Astrocyte of the hippocampus (primary cell): Measurements from ENCODE around the gene HIVEP3.
A peak's percentile ranks its signal among the peaks of the same experiment; 100 is the strongest.
"Not testable (repeated sequence)": the region's sequence is repeated elsewhere in the genome, so short reads cannot be mapped to it uniquely, and the experiment has no call there.

Source experiments
- DNase-seq: peaks from one replicate; pipeline ENCODE4 v3.0.0; 2011; ENCODE audit warnings: low read depth, low spot score

HIVEP3 gene

DNA sequence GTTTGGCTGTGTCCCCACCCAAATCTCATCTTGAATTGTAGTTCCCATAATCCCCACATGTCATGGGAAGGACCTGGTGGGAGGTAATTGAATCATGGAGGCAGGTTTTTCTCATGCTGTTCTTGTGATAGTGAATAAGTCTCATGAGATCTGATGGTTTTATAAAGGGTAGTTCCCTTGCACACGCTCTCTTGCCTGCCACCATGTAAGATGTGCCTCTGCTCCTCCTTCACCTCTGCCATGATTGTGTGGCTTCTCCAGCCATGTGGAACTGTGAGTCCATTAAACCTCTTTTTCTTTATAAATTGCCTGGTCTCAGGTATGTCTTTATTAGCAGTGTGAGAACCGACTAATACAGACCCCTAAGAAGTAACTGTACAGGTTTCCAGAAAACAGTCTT, 2.5 kb upstream of the HIVEP3 start:
- DNase-seq = not testable (repeated sequence)

DNA sequence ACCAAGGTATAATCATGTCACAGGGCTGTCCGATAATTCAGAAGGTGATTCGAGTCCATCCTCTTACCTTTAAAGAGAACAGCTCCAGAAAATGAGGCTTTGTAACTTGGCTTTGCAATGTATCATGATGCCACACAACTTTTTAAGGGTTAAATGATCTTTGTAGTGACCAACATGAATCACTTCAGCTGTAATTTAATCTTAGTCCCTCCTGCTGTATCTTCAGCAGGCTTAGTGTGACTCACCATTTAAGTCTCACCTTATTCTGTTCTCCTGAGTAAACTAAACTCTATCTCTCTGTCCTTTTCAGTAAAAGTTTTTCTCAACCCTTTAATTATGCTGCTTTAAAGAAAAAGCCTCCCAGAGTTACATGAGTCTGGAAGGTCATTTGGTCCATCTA, 1.9 kb upstream of the HIVEP3 start:
- DNase-seq = no peak

DNA sequence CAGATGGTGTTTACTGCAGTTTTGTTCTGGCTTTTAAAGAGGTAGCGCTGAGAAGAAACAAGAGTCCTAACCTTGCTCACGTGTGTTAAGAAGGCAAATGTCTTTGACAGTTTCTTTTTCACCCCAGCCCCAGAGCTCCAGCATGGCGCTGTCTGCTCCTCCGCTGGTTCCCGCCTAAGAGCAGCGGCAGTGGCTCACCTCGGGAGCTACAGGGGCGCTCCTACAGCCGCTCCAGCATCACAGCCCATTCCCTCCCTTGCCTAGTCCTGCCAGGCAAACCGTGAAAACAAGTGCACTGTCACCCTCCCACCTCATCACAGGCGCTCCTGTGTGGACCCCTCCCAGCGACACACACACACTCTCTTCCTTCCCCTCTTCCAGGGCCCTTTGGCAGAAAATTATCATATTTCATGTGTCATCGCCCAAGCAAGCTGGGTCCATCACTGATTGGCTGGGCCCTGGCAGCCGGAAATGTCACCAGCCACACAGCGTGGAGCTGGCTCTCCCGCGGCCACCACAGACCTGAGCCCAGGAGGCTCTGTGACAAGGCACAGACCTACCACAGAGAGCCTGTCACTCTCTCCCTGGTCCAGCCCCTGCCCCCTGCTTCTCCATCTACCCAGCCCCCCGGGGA, 1.2 kb upstream of the HIVEP3 start:
- peak; percentile 77 for DNase-seq

DNA sequence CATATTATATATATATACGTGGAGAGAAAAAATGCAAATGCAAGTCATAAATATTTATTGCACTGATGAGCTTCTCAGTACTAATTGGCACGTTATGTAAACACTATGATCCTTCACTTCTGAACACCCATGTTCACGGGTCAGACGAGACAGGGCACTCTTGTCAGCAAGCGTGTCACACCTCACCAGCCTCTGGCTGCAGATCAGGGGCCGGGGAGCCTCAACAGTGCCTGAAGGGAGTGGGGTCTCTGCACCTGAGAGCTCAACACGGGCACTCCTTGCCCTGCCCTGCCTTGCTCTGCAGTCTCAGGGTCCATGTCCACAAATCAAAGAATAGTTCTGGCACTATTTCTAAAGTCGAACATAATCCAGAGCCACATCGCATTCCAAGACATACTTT, 409 bp upstream of the HIVEP3 start:
- no peak for DNase-seq

DNA sequence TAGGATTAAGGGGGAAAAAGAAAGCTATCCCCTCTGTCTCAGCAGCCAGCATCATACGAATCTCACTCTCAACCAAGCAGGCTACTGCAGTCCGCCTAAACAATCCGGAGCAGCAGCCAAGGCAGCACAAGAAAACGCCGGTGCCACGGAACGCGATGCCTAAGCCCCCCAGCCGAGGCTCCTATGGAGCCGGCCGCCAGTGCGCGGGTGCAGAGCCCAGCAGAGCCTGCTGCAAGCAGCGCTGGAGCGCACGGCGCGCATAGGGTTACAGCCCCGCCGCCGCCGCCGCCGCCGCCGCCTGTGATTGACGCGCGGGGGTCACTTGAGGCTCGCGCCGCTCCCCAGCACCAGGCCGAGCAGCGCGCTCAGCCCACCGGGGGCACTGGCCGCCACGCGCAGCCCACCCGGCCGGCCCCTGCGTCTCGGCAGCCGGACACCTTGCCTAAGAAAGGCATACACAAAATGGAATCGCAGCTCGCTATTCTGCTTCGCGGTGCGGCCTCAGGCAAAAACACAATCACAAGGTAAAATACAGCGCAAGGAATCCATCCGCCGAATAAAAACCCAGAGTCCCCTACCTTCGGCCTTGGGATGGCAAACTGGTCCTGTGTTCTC, 780 bp downstream of the HIVEP3 start:
- peak; percentile 77 for DNase-seq

DNA sequence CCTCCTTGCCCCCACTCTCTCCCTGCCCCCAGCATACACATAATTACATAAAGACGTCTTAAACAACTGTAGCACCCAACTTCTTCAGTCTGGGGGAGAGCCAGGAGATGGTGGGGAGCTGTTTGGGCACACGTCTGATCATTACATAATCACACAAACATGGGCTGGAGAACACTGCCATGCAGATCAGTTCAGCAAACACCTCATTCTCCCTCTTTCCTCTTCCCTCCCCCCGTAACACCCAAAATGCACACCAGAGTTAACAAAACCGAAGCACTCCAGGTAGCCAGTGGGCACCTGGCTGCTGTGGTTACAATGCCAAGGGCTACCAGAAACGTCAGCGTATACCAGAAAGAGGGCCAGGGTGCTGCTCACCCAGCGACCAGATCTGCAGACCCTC, 1.6 kb downstream of the HIVEP3 start:
- DNase-seq = no peak

DNA sequence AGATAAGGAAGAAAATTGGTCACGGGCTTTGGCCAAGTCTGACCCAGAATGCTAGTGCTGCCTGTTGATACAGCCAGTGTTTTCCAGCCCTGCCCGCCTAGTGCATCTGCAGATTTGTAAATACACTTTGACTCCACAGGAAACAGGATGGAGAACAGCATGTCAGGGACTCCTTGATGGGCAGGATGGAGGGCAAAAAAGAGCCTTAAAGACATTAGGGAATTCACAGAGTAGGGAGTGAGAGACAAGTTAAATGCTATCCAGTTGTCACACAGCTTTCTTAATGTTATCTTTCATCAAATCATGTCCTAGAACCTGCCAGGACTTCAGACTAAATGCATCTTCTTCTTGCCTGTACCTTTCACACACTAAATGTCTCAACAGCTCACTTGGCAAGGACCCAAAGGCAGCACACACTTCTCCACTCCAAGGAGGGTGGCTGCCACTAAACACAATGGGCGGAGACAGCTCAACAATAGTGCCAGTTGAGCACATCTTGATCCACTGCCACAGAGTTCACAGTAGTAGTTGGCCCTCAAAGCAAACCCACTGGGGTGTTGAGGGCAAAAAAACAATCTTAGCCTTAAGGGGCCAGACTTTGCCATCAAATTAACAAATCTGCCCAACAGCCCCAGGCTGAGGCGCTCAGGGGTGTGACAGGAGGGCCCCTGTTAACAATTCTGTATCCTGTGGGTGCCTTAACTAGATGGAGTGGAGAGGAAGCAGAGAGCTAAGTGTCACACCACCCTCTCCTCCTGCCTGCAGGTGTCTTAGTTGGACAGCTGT, 2.7 kb downstream of the HIVEP3 start:
- DNase-seq = peak; percentile 66

DNA sequence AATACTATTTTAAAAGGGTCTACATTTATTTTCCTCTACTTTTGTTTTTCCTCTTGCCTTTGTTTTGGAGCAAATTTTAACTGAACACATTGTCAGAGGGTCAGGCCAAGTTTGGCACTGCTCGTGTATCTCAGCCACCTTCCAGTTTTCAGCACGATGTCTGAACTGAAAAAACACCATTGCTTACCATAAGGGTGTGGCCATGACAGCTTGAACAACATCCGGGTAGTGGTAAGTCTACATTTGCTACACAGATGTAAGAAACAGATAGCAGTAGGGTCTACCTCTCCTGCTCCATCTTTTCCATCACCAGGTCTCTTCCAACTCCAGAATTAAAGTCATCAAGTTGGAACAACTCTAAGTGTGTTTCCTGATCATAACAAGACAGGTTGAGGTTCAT, 4.2 kb downstream of the HIVEP3 start:
- DNase-seq = no peak

DNA sequence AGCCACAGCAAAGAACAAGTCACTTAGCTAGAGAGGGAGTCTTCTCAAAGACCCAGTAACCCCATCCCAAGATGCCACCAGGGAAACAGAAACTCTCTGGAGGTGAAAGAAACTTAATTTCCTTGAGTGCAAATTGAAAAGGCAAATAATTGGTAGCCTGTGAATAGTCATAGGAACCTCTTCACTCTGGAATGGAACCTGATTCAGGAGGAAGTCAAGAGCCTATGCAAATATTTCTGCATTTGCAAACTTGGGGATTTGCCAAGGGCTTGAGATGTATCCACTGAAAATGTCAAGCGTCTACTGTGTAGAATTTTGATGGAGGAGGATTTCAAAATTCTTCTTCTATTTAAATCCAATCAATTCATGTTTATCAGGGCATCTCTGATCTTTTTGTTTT, 5.7 kb downstream of the HIVEP3 start:
- DNase-seq = no peak

DNA sequence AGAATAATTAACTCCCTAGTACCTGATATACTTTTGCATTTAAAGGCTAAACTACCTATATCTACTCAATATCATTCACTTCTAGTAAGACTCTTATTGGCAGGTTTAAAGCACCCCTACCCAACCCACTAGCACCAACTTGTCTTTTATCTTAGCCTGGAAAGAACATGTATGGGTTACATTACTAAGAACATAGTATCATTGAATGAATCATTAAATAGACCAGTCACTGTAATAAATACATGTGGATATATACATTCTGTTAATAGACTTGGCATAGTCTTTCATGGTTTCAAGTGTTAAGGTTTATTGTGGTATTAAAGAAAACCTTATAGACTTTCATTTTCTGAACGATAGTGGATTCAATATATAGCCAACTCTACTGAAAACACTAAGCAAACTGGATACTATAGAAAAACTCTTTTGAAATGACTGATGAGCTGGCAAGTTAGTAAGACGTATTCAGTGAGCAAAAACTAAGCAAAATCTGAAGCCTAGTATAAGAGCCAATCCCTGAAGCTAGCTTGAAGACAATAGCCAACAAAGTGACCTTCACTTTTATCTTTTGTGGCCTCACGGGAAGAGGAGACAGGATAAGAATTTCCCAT, 10.3 kb downstream of the HIVEP3 start:
- DNase-seq = no peak

DNA sequence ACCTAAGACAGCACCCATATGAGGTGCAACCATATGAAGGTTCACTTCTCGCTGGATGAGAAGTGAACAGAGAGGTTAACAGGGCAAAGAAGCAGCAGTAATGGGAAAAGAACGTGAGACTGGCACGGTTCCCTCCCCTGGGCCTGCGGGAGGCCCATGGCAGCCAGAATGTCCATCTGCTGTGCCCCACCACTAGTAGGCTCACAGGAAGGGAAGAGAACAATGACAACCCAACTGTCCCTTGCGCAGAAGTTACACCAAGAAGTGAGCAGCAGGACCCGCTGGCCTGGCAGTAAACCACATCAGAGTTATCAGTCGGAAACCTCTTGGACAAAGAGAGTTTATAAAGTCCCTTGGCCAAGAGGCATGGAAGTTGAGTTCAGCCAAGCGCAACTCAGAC, 11.3 kb downstream of the HIVEP3 start:
- DNase-seq = no peak

DNA sequence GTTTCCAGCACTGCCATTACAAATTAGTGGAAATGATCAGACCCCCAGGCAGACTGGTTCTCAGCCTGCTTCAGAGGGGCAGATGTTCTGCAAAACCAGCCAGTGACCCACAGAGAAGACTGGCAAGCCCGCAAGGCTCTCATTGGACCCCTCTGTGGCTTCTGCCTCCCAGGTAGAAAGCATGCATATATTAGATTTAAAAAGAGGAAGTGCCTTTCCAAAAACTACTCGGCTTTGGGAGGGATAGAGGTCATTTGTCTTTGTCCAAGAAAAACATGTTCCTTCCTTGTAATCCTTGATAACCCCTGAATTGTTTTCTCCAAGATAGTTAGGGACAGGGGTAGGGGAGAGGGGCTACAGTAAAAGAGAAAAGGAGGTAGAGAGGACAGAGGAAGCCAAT, 11.8 kb downstream of the HIVEP3 start:
- no peak for DNase-seq

DNA sequence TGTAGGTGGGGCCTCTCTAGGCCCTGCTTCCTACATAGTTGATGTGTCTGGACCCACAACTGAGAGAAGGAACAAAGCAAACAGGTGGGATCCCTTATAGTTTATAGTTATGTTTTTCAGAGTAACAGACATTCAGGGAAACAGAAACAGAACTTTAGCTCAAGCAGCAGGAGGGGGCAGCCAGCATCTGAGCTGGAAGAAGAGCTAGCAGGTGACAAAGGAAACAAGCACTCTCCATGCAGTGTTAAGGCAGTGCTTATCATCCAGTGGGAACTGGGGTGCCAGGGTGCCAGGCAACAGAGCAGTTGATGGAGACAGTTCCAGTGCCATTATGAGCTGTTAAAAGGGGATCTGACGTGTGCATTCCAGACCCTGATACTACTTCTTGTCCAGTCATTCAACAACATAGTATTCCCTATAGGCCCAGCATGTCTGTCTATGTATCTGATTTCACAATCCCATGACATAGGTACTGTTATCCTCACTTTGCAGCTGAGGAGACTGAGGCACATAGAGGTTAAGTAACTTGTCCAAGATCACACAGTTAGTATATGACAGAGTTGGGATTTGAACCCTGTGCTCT, 13.5 kb downstream of the HIVEP3 start:
- DNase-seq = no peak

DNA sequence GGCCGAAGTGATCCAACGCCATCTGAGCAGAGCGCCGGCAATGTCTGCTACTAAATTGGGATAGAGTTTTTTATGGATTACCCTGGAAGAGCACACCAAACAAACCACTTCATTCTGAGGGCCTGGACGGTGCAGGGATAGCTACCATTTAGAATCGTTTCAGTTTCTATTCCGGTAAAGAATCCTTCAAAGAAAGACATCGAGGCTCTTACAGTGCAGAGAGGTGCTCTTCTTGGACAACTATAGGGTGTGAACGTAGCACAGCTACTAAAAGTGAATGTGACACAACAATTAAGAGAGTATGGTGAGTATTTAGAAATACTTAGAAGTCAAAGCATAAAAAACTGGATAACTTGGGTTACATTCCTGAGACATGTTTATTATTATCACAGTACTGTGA, 16.1 kb downstream of the HIVEP3 start:
- DNase-seq = no peak

DNA sequence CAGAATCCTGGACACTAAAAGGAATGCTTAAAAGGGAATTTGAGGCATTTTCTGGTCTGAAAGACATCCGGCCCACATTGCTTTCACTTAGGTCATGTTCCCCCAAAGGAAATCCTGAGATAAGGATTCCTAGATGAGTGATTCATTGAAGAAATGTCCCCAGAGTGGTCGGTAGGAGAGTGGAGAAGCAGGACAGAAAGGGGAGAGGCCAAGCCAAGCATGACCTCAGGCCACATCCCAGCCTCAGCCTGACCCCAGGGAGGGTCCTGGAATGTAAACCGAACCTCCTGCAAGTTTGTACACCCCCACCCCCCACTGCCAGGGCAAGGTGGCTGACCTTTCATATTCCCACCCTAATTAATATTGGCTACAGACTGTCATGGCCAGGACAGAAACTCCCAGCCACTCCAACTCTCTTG, 16.6 kb downstream of the HIVEP3 start:
- DNase-seq = peak; percentile 90

DNA sequence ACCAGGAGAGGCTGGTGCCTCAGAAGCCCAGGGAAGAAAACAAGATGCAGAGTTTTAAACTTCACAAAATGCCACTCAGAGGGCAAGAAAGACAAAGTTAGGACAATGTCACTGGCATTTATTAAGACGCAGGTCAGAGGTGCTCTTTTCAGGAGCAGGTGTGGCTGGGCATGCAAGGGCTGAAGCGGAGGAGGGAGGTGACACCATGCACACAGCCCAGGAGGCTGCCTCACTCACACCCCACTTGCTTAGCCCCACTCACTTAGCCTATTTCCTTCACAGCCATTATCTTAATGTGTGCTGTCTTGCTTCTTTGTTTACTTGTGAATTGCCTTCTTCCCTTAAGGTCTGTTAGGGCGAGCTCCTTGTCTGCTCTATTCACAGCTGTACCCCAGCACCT, 17.2 kb downstream of the HIVEP3 start:
- DNase-seq = no peak

DNA sequence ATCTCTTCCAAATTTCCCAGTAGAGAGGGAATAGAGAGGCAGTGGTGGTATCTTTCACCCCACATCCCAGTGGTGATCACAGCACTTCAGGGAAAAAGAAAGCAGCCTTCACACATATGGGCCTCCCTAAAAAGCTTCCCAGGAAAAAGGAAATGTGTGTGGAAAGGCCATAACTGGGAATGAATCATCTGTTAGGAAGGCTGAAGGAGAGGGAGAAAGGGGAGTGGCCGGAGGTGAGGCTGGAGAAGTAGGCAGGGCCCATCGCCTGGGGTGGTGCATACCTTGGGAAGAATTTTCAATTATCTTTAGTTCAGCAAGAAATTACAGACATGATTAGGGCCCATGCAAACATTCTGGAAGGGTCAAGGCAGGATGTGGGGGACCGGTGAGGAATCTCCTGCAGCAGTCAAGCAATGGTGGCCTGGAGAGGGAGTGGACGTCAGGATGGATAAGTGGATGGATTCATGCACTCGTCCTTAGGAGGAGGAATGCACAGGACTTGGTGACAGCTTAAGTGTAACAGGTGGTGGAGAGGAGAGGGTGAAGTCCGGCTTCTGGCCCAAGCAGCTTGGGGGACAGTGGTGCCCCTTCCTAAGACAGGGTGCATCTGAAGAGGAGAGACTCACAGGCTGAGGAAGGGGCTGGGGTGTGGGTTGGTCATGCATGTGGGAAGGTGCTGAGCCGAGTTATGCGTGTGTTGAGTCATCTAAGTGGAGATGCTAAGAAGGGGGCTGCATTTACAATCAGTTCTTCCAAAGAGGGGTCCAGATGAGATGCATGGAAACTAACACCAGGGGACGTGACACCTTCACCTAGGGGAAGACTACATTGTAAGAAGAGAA, 17.9 kb downstream of the HIVEP3 start:
- DNase-seq = peak; percentile 78

DNA sequence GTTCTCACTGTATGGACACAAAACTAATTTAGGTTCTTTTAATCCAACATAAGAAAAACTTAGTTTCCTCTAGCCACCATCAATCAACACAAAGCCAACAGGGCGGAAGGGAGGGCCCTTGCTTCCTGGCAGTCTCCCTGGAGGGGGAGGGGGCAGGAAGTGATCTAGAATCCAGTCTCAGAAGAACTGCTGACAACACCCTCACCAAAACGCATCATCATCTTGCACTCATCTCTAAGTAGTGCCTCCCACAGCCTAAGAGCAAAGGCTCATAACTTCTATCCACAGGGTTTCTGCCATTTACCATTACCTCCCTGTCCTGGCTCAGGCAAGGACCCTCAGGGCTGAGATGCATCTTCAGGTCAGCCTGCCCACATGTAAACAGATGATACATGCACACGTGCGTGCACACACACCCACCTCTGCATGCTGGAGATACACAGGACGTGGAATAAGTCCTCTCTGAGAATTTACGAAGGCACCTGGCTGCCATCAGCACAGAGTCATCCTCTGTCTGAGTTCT, 20.5 kb downstream of the HIVEP3 start:
- no peak for DNase-seq

DNA sequence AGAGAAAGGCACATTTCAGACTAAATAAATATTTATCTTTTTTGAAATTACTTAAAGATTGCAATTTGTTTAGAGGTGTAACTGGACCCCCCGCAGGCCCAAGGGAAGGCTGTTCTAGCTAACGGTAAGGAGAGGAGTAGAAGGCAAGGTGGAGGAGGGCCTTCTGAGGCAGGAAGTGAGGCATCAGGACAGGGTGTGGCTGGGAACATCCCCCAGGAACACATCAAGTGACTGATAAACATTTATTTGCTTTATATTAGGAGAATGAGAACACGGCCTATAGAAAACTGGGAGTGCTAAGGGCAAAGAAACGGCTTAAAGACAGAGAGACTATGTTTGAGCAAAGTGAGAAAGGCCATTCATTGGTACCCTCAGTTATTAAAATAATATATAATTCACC, 23.2 kb downstream of the HIVEP3 start:
- no peak for DNase-seq

DNA sequence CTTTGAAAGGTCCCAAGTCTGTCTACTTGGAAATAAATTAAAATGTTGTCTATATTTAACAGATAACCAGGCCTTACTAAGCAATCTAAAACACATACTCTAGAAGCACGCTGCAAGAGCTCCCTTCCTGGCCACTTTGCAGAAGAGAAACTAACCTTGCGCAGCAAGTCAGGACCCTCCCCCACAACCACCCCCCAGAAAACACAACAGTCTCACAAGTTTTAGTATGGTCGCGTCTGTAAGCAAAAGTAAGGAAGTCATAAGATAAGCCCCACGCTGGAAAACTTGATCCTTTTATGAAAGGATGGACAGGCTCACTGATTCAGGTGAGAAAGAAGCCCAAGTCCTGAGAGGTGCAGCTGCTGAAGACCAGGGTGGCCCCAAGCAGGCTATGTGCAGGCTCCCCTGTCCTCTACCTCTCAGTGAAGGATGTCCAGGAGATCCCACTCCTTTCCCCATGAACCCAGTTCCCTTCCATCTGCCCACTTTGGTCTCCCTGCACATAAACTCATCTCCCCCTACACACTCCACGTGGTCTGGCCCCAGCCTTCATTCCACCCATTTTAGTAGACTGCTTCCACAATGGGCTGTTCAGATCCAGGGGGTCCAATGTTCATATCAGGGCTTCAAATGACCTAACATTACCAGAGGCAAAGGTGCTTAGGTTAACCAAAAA, 23.8 kb downstream of the HIVEP3 start:
- no peak for DNase-seq
